HepG2 (cell line): ENCODE data around the gene PFDN1. TPM values are rescaled to one million over a fixed set of nuclear protein-coding genes. Genes with fewer than 3 reads are reported as not detected.

Source experiments
- ARHGAP35 ChIP-seq: sonication (generic); formaldehyde crosslinking; IDR thresholded peaks from 2 replicates; pipeline ENCODE4 v1.9.0; 2022; ENCODE audit warnings: mild to moderate bottlenecking, inconsistent platforms, moderate library complexity, missing genetic modification reagents, borderline replicate concordance
- ATF1 ChIP-seq: IDR thresholded peaks from 2 replicates; pipeline ENCODE4 v1.6.1; 2016; ENCODE audit warnings: mild to moderate bottlenecking, control low read depth
- FOSL1 ChIP-seq: sonication (generic); formaldehyde crosslinking; IDR thresholded peaks from 2 replicates; pipeline ENCODE4 v1.9.0; 2021; ENCODE audit warnings: missing genetic modification reagents, borderline replicate concordance
- GABPB1 ChIP-seq: IDR thresholded peaks from 2 replicates; pipeline ENCODE4 v1.6.1; 2016; ENCODE audit warnings: mild to moderate bottlenecking, missing genetic modification reagents, moderate library complexity, missing compliant biosample characterization
- HOXA7 ChIP-seq: sonication (generic); formaldehyde crosslinking; IDR thresholded peaks from 2 replicates; pipeline ENCODE4 v1.8.1; 2022; ENCODE audit warnings: mild to moderate bottlenecking, missing genetic modification reagents, moderate library complexity
- KDM5A ChIP-seq: fragments of 200-600 bp; sonication (generic); IDR thresholded peaks from 2 replicates; pipeline ENCODE4 v1.7.0; 2018; ENCODE audit warnings: antibody characterized with exemption, mild to moderate bottlenecking, low read length, borderline replicate concordance
- MTA1 ChIP-seq: sonication (generic); formaldehyde crosslinking; IDR thresholded peaks from 2 replicates; pipeline ENCODE4 v1.4.0; 2020; ENCODE audit warnings: missing genetic modification reagents, mild to moderate bottlenecking, borderline replicate concordance
- NCOR1 ChIP-seq: fragments of 200-600 bp; sonication (generic); IDR thresholded peaks from 2 replicates; pipeline ENCODE4 v1.7.0; 2017; ENCODE audit warnings: antibody characterized with exemption, low read length, borderline replicate concordance
- ZBTB20 ChIP-seq: sonication (generic); formaldehyde crosslinking; IDR thresholded peaks from 2 replicates; pipeline ENCODE4 v1.8.1; 2023; ENCODE audit warnings: missing genetic modification reagents, low read depth, mild to moderate bottlenecking, borderline replicate concordance
- ZFY ChIP-seq: sonication (generic); formaldehyde crosslinking; IDR thresholded peaks from 2 replicates; pipeline ENCODE4 v1.4.0; 2020; ENCODE audit warnings: missing genetic modification reagents
- ZNF879 ChIP-seq: sonication (generic); formaldehyde crosslinking; IDR thresholded peaks from 2 replicates; pipeline ENCODE4 v1.8.1; 2023; ENCODE audit warnings: missing genetic modification reagents
- polyA plus RNA-seq, 8 experiments: library from polyadenylated mRNA; depleted of rRNA in 3 of 8; stranded (reverse) in 7 of 8; unstranded in 1 of 8; fragments of >200 nt; fragmentation: Illumina TruSeq in 4 of 8; extraction: Trizol in 4 of 8; gene quantifications; 2 replicates each; pipeline versions ENCODE4 v1.2.1 to v1.2.3, GENCODE V29; 2011 to 2016; ENCODE audit warnings: low read depth in 4 of 8, missing spikeins in 1 of 8, mixed read lengths in 1 of 8; ENCODE audit not compliant: insufficient read depth in 1 of 8
- total RNA-seq, 5 experiments: library from RNA; depleted of rRNA; stranded (reverse); fragments of >200 nt; fragmentation: Illumina TruSeq; extraction: Trizol; gene quantifications; 2 replicates each; pipeline ENCODE4 v1.2.3, GENCODE V29; 2016; ENCODE audit warnings: low read depth in 1 of 5
- TF ChIP-seq, protein P1 (sequence below): sonication (generic); formaldehyde crosslinking; IDR thresholded peaks from 2 replicates; pipeline ENCODE4 v1.5.1; 2020; ENCODE audit warnings: mild to moderate bottlenecking, missing genetic modification reagents, moderate library complexity
- TF ChIP-seq, protein P2 (sequence below): IDR thresholded peaks from 2 replicates; pipeline ENCODE4 v1.6.1; 2018; ENCODE audit warnings: missing genetic modification reagents, mild to moderate bottlenecking, missing compliant biosample characterization
- TF ChIP-seq, protein P3 (sequence below): IDR thresholded peaks from 2 replicates; pipeline ENCODE4 v1.6.1; 2016; ENCODE audit warnings: mild to moderate bottlenecking
- TF ChIP-seq, protein P4 (sequence below): IDR thresholded peaks from 2 replicates; pipeline ENCODE4 v1.6.1; 2016
- TF ChIP-seq, protein P5 (sequence below): IDR thresholded peaks from 2 replicates; pipeline ENCODE4 v1.4.0; 2020; ENCODE audit warnings: mild to moderate bottlenecking, missing genetic modification reagents

PFDN1 gene
- total and polyA plus RNA-seq, 2 of the 13 experiments (the other 11 are each of a cell fraction or from before 2014, with no cell fraction given), result 67.2 to 70.8 TPM

DNA sequence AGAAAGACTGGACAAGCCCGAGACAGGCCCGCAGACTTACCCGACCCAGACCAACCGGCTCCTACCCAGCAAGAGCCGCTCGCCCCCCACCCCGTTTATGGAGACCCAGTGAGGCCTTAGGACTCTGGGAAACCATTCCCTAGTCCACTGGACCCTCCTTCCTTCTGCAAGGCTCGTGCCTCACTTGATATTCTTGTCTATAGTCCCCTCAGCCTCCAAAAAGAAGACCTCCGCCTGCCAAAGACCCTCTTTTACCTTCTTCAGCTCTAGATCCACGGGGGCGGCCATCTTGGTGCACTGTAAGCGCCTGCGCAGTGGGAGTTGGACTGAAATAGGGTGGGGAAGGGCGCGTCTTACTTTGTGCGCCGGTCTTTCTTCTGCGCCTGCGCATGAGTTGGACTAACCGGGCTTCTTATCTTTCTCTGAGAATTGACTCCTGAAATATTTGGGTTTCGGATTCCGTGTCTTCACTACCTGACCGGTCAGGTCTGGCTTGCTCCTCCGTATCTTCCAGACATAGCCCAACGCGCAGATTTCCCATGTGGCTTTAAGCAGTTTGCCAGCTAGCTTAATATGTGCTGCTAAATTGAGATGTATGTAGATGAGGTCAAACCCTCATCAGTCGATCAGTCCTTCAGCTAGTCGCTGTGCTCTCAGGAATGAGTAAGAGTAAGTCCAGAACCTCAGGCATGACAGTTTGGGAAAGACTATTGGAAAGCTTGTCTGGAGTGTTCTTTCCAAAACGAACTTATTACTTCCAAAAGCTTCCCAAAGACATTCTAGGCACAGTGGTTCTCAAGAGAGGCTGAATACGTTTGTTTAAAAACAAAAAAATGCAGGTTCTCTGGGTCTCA is at the start of gene PFDN1 (continued):
- TF ChIP-seq, protein P1, sequence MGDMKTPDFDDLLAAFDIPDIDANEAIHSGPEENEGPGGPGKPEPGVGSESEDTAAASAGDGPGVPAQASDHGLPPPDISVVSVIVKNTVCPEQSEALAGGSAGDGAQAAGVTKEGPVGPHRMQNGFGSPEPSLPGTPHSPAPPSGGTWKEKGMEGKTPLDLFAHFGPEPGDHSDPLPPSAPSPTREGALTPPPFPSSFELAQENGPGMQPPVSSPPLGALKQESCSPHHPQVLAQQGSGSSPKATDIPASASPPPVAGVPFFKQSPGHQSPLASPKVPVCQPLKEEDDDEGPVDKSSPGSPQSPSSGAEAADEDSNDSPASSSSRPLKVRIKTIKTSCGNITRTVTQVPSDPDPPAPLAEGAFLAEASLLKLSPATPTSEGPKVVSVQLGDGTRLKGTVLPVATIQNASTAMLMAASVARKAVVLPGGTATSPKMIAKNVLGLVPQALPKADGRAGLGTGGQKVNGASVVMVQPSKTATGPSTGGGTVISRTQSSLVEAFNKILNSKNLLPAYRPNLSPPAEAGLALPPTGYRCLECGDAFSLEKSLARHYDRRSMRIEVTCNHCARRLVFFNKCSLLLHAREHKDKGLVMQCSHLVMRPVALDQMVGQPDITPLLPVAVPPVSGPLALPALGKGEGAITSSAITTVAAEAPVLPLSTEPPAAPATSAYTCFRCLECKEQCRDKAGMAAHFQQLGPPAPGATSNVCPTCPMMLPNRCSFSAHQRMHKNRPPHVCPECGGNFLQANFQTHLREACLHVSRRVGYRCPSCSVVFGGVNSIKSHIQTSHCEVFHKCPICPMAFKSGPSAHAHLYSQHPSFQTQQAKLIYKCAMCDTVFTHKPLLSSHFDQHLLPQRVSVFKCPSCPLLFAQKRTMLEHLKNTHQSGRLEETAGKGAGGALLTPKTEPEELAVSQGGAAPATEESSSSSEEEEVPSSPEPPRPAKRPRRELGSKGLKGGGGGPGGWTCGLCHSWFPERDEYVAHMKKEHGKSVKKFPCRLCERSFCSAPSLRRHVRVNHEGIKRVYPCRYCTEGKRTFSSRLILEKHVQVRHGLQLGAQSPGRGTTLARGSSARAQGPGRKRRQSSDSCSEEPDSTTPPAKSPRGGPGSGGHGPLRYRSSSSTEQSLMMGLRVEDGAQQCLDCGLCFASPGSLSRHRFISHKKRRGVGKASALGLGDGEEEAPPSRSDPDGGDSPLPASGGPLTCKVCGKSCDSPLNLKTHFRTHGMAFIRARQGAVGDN (CRISPR knock-in tag), result peak; percentile 45
- TF ChIP-seq, protein P2, sequence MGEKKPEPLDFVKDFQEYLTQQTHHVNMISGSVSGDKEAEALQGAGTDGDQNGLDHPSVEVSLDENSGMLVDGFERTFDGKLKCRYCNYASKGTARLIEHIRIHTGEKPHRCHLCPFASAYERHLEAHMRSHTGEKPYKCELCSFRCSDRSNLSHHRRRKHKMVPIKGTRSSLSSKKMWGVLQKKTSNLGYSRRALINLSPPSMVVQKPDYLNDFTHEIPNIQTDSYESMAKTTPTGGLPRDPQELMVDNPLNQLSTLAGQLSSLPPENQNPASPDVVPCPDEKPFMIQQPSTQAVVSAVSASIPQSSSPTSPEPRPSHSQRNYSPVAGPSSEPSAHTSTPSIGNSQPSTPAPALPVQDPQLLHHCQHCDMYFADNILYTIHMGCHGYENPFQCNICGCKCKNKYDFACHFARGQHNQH (CRISPR knock-in tag), result 0 out of 2 replicates have a peak, but pooled peaks have one; percentile 40
- TF ChIP-seq ARHGAP35, result no peak
- TF ChIP-seq FOSL1, result no peak
- TF ChIP-seq MTA1, result no peak
- TF ChIP-seq KDM5A, result peak; percentile 96
- TF ChIP-seq ZFY, result peak; percentile 41; the same call in 1 of the 2 replicates
- TF ChIP-seq NCOR1, result no peak
- TF ChIP-seq ZNF879 (CRISPR knock-in tag), result no peak
- no peak for TF ChIP-seq HOXA7
- TF ChIP-seq, protein P3, sequence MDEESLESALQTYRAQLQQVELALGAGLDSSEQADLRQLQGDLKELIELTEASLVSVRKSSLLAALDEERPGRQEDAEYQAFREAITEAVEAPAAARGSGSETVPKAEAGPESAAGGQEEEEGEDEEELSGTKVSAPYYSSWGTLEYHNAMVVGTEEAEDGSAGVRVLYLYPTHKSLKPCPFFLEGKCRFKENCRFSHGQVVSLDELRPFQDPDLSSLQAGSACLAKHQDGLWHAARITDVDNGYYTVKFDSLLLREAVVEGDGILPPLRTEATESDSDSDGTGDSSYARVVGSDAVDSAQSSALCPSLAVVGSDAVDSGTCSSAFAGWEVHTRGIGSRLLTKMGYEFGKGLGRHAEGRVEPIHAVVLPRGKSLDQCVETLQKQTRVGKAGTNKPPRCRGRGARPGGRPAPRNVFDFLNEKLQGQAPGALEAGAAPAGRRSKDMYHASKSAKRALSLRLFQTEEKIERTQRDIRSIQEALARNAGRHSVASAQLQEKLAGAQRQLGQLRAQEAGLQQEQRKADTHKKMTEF (CRISPR knock-in tag), result peak; percentile 45; the same call in 1 of the 2 replicates
- TF ChIP-seq GABPB1 (CRISPR knock-in tag), result no peak
- TF ChIP-seq, protein P4, sequence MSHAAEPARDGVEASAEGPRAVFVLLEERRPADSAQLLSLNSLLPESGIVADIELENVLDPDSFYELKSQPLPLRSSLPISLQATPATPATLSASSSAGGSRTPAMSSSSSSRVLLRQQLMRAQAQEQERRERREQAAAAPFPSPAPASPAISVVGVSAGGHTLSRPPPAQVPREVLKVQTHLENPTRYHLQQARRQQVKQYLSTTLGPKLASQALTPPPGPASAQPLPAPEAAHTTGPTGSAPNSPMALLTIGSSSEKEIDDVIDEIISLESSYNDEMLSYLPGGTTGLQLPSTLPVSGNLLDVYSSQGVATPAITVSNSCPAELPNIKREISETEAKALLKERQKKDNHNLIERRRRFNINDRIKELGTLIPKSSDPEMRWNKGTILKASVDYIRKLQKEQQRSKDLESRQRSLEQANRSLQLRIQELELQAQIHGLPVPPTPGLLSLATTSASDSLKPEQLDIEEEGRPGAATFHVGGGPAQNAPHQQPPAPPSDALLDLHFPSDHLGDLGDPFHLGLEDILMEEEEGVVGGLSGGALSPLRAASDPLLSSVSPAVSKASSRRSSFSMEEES (CRISPR knock-in tag), result no peak
- TF ChIP-seq ZBTB20 (CRISPR knock-in tag), result peak; percentile 41; the same call in 1 of the 2 replicates
- TF ChIP-seq, protein P5, sequence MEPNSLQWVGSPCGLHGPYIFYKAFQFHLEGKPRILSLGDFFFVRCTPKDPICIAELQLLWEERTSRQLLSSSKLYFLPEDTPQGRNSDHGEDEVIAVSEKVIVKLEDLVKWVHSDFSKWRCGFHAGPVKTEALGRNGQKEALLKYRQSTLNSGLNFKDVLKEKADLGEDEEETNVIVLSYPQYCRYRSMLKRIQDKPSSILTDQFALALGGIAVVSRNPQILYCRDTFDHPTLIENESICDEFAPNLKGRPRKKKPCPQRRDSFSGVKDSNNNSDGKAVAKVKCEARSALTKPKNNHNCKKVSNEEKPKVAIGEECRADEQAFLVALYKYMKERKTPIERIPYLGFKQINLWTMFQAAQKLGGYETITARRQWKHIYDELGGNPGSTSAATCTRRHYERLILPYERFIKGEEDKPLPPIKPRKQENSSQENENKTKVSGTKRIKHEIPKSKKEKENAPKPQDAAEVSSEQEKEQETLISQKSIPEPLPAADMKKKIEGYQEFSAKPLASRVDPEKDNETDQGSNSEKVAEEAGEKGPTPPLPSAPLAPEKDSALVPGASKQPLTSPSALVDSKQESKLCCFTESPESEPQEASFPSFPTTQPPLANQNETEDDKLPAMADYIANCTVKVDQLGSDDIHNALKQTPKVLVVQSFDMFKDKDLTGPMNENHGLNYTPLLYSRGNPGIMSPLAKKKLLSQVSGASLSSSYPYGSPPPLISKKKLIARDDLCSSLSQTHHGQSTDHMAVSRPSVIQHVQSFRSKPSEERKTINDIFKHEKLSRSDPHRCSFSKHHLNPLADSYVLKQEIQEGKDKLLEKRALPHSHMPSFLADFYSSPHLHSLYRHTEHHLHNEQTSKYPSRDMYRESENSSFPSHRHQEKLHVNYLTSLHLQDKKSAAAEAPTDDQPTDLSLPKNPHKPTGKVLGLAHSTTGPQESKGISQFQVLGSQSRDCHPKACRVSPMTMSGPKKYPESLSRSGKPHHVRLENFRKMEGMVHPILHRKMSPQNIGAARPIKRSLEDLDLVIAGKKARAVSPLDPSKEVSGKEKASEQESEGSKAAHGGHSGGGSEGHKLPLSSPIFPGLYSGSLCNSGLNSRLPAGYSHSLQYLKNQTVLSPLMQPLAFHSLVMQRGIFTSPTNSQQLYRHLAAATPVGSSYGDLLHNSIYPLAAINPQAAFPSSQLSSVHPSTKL (CRISPR knock-in tag), result 0 out of 2 replicates have a peak, but pooled peaks have one; percentile 11
- peak; percentile 87 for TF ChIP-seq ATF1 (CRISPR knock-in tag)
